PFSK-1 (cell line): ENCODE results near the gene SYTL2.
A peak's percentile ranks its signal among the peaks of the same experiment; 100 is the strongest.

Experiments
- FOXP2 ChIP-seq: optimal IDR thresholded peaks from 2 replicates; pipeline ENCODE3; 2011; ENCODE audit warnings: borderline replicate concordance, control low read depth, inconsistent platforms; ENCODE audit not compliant: insufficient read depth; ENCODE audit errors: extremely low read length, extremely low read depth
- POLR2AphosphoS5 ChIP-seq: IDR thresholded peaks from 2 replicates; pipeline ENCODE4 v1.6.1; 2012; ENCODE audit warnings: low read depth, mild to moderate bottlenecking, control low read depth, low read length, moderate library complexity
- SIN3A ChIP-seq: IDR thresholded peaks from 2 replicates; pipeline ENCODE4 v1.6.1; 2012; ENCODE audit warnings: mild to moderate bottlenecking, low read length, moderate library complexity, borderline replicate concordance; ENCODE audit not compliant: insufficient read depth
- TAF1 ChIP-seq: IDR thresholded peaks from 2 replicates; pipeline ENCODE4 v1.6.1; 2012; ENCODE audit warnings: low read length, control low read depth, borderline replicate concordance; ENCODE audit not compliant: insufficient read depth
- TF ChIP-seq, protein P1 (sequence below), 2 experiments: IDR thresholded peaks; 2 replicates each; pipeline versions ENCODE4 v1.6.1 to v1.8.0; 2011 to 2012; ENCODE audit warnings: low read depth in 2 of 2, low read length in 2 of 2, control low read depth in 1 of 2, inconsistent platforms in 1 of 2, mild to moderate bottlenecking in 1 of 2, moderate library complexity in 1 of 2; ENCODE audit not compliant: insufficient read depth in 1 of 2

The SYTL2 gene

DNA sequence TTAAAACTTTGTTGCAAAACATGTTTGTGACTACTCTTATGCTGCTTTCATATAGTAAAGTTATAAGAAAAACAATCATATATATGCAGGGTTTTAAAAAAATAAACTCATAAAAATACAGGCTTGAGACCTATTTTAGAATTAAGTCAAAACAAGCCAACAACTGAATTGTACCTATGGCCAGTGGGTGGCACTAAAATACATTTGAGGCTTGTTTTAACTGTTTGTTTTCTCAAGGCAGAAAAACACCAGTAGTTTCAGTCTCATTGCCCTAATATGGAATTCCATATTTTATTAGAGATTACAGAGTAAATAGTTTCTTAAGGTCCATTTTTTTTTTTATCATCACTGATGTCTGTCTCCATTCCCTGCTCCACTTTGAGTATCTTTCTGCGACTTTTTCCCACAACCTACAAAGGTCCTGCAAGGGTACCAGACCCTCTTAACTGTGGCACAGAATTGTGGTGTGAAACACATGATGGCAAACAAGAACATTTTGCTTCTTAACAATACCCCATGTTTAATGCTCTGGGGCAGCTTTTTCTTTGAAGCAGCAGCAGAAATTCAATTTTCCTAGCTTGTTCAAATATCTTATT, 116.5 kb downstream of the SYTL2 start:
- TF ChIP-seq TAF1 = no peak
- no peak for TF ChIP-seq SIN3A
- no peak for TF ChIP-seq POLR2AphosphoS5
- no peak for TF ChIP-seq FOXP2
- TF ChIP-seq, protein P1, sequence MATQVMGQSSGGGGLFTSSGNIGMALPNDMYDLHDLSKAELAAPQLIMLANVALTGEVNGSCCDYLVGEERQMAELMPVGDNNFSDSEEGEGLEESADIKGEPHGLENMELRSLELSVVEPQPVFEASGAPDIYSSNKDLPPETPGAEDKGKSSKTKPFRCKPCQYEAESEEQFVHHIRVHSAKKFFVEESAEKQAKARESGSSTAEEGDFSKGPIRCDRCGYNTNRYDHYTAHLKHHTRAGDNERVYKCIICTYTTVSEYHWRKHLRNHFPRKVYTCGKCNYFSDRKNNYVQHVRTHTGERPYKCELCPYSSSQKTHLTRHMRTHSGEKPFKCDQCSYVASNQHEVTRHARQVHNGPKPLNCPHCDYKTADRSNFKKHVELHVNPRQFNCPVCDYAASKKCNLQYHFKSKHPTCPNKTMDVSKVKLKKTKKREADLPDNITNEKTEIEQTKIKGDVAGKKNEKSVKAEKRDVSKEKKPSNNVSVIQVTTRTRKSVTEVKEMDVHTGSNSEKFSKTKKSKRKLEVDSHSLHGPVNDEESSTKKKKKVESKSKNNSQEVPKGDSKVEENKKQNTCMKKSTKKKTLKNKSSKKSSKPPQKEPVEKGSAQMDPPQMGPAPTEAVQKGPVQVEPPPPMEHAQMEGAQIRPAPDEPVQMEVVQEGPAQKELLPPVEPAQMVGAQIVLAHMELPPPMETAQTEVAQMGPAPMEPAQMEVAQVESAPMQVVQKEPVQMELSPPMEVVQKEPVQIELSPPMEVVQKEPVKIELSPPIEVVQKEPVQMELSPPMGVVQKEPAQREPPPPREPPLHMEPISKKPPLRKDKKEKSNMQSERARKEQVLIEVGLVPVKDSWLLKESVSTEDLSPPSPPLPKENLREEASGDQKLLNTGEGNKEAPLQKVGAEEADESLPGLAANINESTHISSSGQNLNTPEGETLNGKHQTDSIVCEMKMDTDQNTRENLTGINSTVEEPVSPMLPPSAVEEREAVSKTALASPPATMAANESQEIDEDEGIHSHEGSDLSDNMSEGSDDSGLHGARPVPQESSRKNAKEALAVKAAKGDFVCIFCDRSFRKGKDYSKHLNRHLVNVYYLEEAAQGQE (IDR thresholded peaks at IDR 0.05; ENCODE audit: insufficient read depth in 1 of 2, low read depth in 2 of 2, low read length in 2 of 2) = no peak

DNA sequence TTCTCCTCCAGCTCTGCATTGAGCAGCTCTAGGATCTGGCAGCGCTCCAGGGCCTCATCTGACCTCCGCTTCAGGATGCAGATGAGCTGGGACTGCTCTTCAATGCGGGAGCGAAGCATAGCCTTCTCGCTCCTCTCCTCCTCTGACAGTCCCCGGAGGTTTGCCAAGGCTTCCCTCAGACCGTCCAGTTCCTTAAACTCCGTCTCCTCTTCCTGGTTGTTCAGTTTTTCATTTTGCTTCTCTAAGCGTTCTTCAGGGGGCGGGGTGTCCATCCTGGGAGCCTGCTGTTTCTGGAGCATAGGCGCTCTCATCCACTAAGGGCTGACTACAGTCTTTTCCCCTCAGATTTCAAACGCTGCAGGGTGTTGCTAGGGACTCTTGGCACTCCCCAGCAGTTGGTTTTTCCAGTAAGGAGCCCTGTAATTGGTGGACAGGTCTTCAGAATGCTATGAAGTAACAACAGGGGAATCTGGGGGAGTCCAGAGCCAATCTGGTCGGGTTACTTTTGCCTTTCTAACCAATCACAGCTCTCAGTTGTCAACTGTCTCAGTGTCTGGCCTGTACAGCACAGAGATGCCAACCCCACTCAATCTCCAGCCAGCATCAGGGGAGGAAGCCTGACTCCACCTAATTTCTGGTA, 125.0 kb downstream of the SYTL2 start, which contains the start of gene CCDC89:
CCDC89 (minus strand) TSS at position 376 of the 640 bp plus-strand sequence; CDS start at position 311, 65 bp downstream.
- TF ChIP-seq TAF1 (no peak), POLR2AphosphoS5 (no peak), SIN3A (no peak), FOXP2 (no peak)
- TF ChIP-seq, protein P1 (IDR thresholded peaks at IDR 0.05; ENCODE audit: insufficient read depth in 1 of 2, low read depth in 2 of 2, low read length in 2 of 2) = no peak

DNA sequence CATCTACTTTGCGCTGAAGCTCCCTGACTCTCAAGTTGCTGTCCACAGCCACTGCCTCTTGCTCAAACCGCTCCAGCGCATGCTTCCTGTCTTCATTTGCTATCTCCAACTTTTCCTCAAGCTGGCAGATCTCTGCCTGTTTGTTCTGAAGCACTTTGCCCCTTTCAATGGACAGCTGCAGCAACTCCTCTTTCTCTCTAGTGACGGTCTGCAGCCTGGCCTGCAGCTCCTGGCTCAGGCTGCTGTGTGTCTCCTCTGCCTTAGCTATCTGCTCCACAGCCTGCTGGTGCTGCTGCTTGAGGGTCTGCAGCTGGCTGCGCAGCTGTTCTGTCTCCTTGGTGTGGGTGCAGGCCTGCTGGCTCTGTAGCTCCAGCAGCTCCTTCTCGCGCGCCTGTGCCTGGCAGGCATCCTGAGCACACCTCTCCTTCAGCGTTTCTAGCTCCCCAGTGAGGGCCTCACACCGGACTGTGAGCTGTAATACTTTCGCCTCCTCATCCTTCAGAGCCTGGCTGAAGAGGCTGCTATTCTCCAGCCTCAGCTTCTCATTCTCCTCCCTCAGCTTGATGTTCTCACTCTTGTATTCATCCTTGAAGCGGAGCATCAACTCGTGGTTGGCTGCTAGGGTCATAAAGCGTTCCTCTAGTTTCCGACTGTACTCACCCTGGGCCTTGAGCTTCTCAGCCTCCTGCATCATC, 125.7 kb downstream of the SYTL2 start:
- TF ChIP-seq SIN3A = no peak
- TF ChIP-seq POLR2AphosphoS5 = no peak
- TF ChIP-seq TAF1 = no peak
- TF ChIP-seq, protein P1 (IDR thresholded peaks at IDR 0.05; ENCODE audit: insufficient read depth in 1 of 2, low read depth in 2 of 2, low read length in 2 of 2) = 0 out of 4 replicates have a peak, but pooled peaks of 1 of the 2 experiments have one; percentile 40

DNA sequence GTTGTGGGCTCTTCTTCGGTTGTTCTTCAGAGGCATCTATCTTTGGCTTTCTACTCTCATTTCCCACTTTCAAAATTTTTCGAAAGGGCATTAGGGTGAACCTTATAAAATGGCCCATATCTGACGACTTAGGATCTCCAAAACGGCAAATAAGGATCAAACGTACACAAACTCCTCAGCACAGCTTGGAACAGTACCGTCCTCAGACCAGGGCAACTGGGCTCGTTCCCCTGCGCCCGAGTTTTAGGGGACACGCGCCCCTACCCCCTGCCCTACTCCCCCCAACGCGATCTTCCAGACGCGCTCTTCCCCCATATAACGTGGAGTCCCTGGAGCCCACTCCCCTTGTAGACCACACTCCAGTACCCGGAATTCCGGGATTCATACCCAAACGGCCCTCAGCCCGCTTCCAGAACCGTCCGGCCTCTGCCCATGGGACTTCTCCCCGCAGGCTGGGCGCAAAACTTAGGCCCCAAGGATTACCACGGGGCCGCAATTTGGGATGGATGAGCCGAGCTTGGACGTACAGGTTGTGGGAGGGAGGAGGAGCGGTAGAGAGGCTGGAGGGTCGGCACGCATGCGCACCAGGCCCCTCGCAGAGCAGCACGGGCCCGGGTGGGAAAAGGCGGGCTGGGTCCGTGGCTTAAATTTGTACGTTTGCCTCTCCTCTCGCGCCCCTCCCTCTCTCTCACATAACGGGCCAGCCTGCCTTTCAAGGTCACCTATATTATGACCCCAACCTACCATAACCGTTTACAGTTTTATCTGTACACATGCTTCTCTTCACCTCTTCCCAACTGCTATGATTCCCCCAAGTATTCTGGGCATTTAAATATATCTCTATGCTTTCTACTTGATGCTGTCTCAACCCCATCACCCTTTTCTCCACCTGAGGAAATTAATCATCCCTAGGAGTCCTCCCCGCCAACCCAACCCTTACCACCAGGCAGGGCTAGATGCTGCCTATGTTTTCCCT, 128.3 kb downstream of the SYTL2 start:
- no peak for TF ChIP-seq TAF1
- TF ChIP-seq, protein P1 (IDR thresholded peaks at IDR 0.05; ENCODE audit: insufficient read depth in 1 of 2, low read depth in 2 of 2, low read length in 2 of 2) = no peak
- no peak for TF ChIP-seq SIN3A
- TF ChIP-seq POLR2AphosphoS5 = no peak
- TF ChIP-seq FOXP2 = no peak
